SH-SY5Y (cell line): ENCODE data around the gene TRANK1.

ENCODE experiments used
- GATA2 ChIP-seq: IDR thresholded peaks from 2 replicates; pipeline ENCODE4 v1.6.1; 2011; ENCODE audit warnings: mild to moderate bottlenecking, low read depth, low read length
- GATA3 ChIP-seq: IDR thresholded peaks from 2 replicates; pipeline ENCODE4 v1.6.1; 2011; ENCODE audit warnings: low read depth, mild to moderate bottlenecking, low read length, moderate library complexity

DNA sequence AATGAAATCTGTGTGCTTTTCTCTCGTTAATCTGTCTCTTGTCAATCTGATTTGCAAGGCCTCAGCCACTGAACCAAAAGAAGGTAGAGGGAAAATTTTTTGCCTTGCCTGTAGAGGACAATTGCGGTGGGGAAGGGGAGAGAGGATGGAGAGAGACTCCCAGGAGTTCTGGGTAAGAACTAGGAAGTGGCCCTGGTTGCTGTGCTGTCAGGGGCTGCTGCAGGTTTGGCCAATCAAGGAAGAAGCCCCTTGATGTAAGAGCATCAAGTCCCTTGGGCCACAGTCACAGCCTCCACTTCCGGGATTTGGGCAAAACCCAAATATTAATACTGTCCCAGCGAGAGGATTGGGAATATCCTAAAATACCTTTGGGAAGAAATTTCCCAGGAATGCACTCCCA lies 43.3 kb downstream of the TRANK1 start:
- TF ChIP-seq GATA2 (no peak), GATA3 (no peak)
